ENCODE measurements around the gene QRFPR. TPM values are rescaled to one million over a fixed set of nuclear protein-coding genes. Genes with fewer than 3 reads are reported as not detected.

Gene QRFPR
- total and polyA plus RNA-seq, 10 of the 15 experiments (the other 5 are each of a cell fraction or from before 2014, with no cell fraction given), result not detected

DNA sequence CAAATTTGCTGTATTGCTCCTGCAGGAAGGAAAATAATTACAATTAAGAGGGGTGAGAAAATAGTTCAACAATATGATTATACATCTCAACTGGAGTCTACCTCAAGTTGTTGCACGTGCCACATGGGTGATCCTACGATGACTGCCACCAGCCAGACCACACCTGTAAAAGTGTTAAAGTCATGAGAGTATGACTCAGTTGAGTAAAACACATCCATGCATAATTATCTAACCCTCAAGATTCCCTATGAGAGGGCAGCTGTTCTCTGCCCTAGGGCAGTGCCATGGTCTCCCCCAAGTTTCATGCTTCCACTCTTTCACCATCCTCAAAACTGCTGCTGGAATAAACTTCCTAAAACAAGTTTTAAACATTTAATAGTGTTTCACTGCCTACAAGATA is 44.1 kb downstream of the QRFPR start (continued):
- TF ChIP-seq, protein P1, sequence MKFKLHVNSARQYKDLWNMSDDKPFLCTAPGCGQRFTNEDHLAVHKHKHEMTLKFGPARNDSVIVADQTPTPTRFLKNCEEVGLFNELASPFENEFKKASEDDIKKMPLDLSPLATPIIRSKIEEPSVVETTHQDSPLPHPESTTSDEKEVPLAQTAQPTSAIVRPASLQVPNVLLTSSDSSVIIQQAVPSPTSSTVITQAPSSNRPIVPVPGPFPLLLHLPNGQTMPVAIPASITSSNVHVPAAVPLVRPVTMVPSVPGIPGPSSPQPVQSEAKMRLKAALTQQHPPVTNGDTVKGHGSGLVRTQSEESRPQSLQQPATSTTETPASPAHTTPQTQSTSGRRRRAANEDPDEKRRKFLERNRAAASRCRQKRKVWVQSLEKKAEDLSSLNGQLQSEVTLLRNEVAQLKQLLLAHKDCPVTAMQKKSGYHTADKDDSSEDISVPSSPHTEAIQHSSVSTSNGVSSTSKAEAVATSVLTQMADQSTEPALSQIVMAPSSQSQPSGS (IDR thresholded peaks at IDR 0.05; ENCODE audit: low read length), result no peak
- TF ChIP-seq CBX5 (IDR thresholded peaks at IDR 0.05; ENCODE audit: low read depth) (no peak), BRCA1 (IDR thresholded peaks at IDR 0.05; ENCODE audit: low read depth, low read length) (no peak), ZBED1 (IDR thresholded peaks at IDR 0.05; ENCODE audit: borderline replicate concordance) (no peak), ASH2L (IDR thresholded peaks at IDR 0.05; ENCODE audit: borderline replicate concordance, low read depth) (no peak), BMI1 (IDR thresholded peaks at IDR 0.05; ENCODE audit: borderline replicate concordance) (no peak)
- TF ChIP-seq, protein P2, sequence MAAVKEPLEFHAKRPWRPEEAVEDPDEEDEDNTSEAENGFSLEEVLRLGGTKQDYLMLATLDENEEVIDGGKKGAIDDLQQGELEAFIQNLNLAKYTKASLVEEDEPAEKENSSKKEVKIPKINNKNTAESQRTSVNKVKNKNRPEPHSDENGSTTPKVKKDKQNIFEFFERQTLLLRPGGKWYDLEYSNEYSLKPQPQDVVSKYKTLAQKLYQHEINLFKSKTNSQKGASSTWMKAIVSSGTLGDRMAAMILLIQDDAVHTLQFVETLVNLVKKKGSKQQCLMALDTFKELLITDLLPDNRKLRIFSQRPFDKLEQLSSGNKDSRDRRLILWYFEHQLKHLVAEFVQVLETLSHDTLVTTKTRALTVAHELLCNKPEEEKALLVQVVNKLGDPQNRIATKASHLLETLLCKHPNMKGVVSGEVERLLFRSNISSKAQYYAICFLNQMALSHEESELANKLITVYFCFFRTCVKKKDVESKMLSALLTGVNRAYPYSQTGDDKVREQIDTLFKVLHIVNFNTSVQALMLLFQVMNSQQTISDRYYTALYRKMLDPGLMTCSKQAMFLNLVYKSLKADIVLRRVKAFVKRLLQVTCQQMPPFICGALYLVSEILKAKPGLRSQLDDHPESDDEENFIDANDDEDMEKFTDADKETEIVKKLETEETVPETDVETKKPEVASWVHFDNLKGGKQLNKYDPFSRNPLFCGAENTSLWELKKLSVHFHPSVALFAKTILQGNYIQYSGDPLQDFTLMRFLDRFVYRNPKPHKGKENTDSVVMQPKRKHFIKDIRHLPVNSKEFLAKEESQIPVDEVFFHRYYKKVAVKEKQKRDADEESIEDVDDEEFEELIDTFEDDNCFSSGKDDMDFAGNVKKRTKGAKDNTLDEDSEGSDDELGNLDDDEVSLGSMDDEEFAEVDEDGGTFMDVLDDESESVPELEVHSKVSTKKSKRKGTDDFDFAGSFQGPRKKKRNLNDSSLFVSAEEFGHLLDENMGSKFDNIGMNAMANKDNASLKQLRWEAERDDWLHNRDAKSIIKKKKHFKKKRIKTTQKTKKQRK (IDR thresholded peaks at IDR 0.05; ENCODE audit: low read depth, low read length), result no peak

DNA sequence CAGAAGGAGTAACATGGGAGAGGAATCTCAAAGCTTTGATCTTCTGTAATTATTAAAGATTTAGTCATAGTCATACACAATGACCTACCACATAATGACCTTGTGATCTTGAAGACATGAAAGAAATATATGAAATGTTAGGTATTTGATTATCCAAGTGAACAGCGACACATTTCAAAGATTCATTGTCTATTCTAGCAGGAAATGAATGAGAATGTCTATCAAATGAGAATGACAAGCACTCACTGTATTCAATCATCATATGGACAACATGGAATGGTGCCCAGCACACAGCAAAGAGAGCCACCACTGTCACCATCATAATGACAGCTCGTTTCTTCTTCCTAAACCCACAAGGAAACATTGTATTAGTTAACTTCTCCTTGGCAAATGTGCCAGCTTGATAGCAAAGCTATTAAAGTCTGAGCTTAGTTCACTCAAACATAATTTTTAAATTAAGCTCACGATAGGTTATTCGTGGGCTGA is 50.6 kb downstream of the QRFPR start:
- peaks cover 1 to 4% of the 10 kb centered on the region in 2 experiments; a peak in 1 of 4 replicates for H3K27me3 ChIP-seq (replicated peaks in 1 of 2; ENCODE audit: control insufficient read depth in 2 of 2, insufficient read depth in 2 of 2, low read length in 1 of 2)
- no peak overlapping the region for H2AFZ ChIP-seq (ENCODE audit: control insufficient read depth, low read depth, low read length)
- DNase-seq (ENCODE audit: low read depth, low spot score), result no peak
- ChIA-PET RAD21 (ENCODE audit: unreplicated experiment) (no interaction called here), POLR2A (no interaction called here), CTCF (interaction anchor here (1.0 kb wide), 1 partner anchor 23 kb away, joined by 3 read pairs; no protein-coding TSS in a partner anchor), SMC1A (ENCODE audit: uncharacterized antibody, unreplicated experiment) (no interaction called here)
- no peak for FAIRE-seq
- ATAC-seq, result no peak
- H3K36me3 ChIP-seq (ENCODE audit: control insufficient read depth in 2 of 2, insufficient read depth in 2 of 2, low read length in 1 of 2), result no peaks in the 10 kb centered on the region
- H3K9me3 ChIP-seq (replicated peaks; ENCODE audit: control insufficient read depth, insufficient read depth, low read length), result no peaks in the 10 kb centered on the region
- 45% methylated on average over 4 of the region's 4 CpGs for WGBS (ENCODE audit: insufficient coverage, insufficient replicate concordance, low lambda C conversion rate, missing lambda C conversion rate)
- no peaks in the 10 kb centered on the region for H3K4me1 ChIP-seq (ENCODE audit: control insufficient read depth, insufficient read depth, low read length)
- H3K4me2 ChIP-seq (ENCODE audit: control insufficient read depth, insufficient read depth), result no peak overlapping the region
- BruUV-seq (replicated peaks), result no TSS peak
- no peak overlapping the region for H3K27ac ChIP-seq (ENCODE audit: control insufficient read depth, insufficient read depth)
- intact Hi-C loops (cut with micrococcal nuclease; ENCODE audit: unreplicated experiment) (no loop called here), in situ Hi-C loops (cut with MboI) (no loop called here)
- H3K4me3 ChIP-seq, result no peak overlapping the region
- no peaks in the 10 kb centered on the region for H4K20me1 ChIP-seq (ENCODE audit: control insufficient read depth, insufficient read depth)
- no peak overlapping the region for H3K9ac ChIP-seq (ENCODE audit: control insufficient read depth, insufficient read depth, low read length)
- no peaks in the 10 kb centered on the region for H3K79me2 ChIP-seq (ENCODE audit: control insufficient read depth, insufficient read depth, low read length)
- TF ChIP-seq IRF4 (IDR thresholded peaks at IDR 0.05; ENCODE audit: low read depth, low read length) (no peak), NBN (IDR thresholded peaks at IDR 0.05) (no peak), RAD51 (IDR thresholded peaks at IDR 0.05) (no peak), SREBF1 (IDR thresholded peaks at IDR 0.05; ENCODE audit: low read length) (no peak), BMI1 (IDR thresholded peaks at IDR 0.05; ENCODE audit: borderline replicate concordance) (no peak), POLR2AphosphoS2 (IDR thresholded peaks at IDR 0.05; ENCODE audit: low read depth, low read length) (no peak), POU2F2 (IDR thresholded peaks at IDR 0.05; ENCODE audit: borderline replicate concordance, low read depth, low read length) (no peak), TBL1XR1 (IDR thresholded peaks at IDR 0.05; ENCODE audit: low read depth, low read length) (no peak), CHD2 (IDR thresholded peaks at IDR 0.05; ENCODE audit: borderline replicate concordance, low read depth, low read length) (no peak), CHD4 (IDR thresholded peaks at IDR 0.05) (no peak), HCFC1 (IDR thresholded peaks at IDR 0.05; ENCODE audit: low read length) (no peak)
- TF ChIP-seq, protein P2 (IDR thresholded peaks at IDR 0.05; ENCODE audit: low read depth, low read length), result no peak

Data from GM12878 (cell line).